GM23248 (cell line): ENCODE results near the gene PHF12.

Experiments
- EZH2 ChIP-seq: fragments of 200-600 bp; sonication (generic); IDR thresholded peaks from 2 replicates; pipeline ENCODE4 v1.6.1; 2018; ENCODE audit warnings: antibody characterized with exemption, mild to moderate bottlenecking; ENCODE audit not compliant: insufficient read depth, poor library complexity, severe bottlenecking
- EZH2phosphoT487 ChIP-seq: fragments of 200-600 bp; sonication (generic); IDR thresholded peaks from 2 replicates; pipeline ENCODE4 v1.6.1; 2018; ENCODE audit warnings: antibody characterized with exemption, moderate library complexity, mild to moderate bottlenecking, low read depth; ENCODE audit not compliant: insufficient read depth

DNA sequence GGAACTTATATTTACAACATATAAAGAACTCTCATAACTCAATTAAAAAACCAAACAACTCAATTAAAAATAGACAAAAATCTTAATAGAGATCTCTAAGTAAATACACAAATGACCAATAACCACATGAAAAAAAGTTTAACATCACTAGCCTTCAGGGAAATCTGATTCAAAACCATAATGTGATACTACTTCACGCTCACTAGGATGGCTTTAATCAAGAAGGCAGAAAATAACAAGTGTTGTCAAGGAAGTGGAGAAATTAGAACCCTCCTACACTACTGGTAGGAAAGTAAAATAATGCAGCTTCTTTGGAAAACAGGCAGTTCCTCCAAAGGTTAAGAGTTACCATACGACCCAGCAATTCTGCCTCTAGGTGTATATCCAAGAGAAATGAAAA is 8.4 kb downstream of the PHF12 start:
- TF ChIP-seq EZH2phosphoT487, result no peak
- TF ChIP-seq EZH2, result no peak
